ENCODE data around the gene NLGN3. TPM values are rescaled to one million over a fixed set of nuclear protein-coding genes. Genes with fewer than 3 reads are reported as not detected.

NLGN3 gene
- polyA plus RNA-seq, 1 donor from 2014 or later: 11.7 TPM

- H3K4me3 ChIP-seq (ENCODE audit: low read length): no peak overlapping the region
- H3K79me2 ChIP-seq (replicated peaks; ENCODE audit: insufficient read depth, low read length): no peaks in the 10 kb centered on the region
- no peaks in the 10 kb centered on the region for H3K36me3 ChIP-seq (ENCODE audit: insufficient read depth, low read length)
- no peaks in the 10 kb centered on the region for H4K20me1 ChIP-seq (ENCODE audit: insufficient read depth)
- no peak overlapping the region for H3K27ac ChIP-seq (ENCODE audit: low read length)
- no peaks in the 10 kb centered on the region for H3F3A ChIP-seq (ENCODE audit: insufficient read depth, low read length, poor library complexity, severe bottlenecking)
- no peak overlapping the region for H3K9ac ChIP-seq (ENCODE audit: low read length)
- no peak overlapping the region for H2AFZ ChIP-seq (ENCODE audit: low read depth, low read length)
- no peaks in the 10 kb centered on the region for H3K27me3 ChIP-seq (ENCODE audit: insufficient read depth, low read depth, low read length)
- TF ChIP-seq EZH2 (IDR thresholded peaks at IDR 0.05; ENCODE audit: borderline replicate concordance, insufficient read depth, low read length, poor library complexity, severe bottlenecking) (no peak), SMC3 (conservative IDR thresholded peaks at IDR 0.05; ENCODE audit: poor library complexity) (no peak), TAF1 (IDR thresholded peaks at IDR 0.05; ENCODE audit: low read depth) (no peak), REST (IDR thresholded peaks at IDR 0.05; ENCODE audit: borderline replicate concordance) (no peak), CTCF (IDR thresholded peaks at IDR 0.05; ENCODE audit: poor library complexity, severe bottlenecking) (no peak), RAD21 (conservative IDR thresholded peaks at IDR 0.05) (no peak), POLR2AphosphoS5 (IDR thresholded peaks at IDR 0.05) (no peak), EP300 (conservative IDR thresholded peaks at IDR 0.05; ENCODE audit: poor library complexity, severe bottlenecking) (no peak)
- H3K9me2 ChIP-seq (ENCODE audit: insufficient read depth, low read length): no peaks in the 10 kb centered on the region
- H3K4me2 ChIP-seq (ENCODE audit: low read length): no peak overlapping the region
- no peaks in the 10 kb centered on the region for H3K9me3 ChIP-seq (ENCODE audit: low read length)
Observed at GRCh38 chrX:71198066-71198465, 53.4 kb downstream of the NLGN3 start.

DNA sequence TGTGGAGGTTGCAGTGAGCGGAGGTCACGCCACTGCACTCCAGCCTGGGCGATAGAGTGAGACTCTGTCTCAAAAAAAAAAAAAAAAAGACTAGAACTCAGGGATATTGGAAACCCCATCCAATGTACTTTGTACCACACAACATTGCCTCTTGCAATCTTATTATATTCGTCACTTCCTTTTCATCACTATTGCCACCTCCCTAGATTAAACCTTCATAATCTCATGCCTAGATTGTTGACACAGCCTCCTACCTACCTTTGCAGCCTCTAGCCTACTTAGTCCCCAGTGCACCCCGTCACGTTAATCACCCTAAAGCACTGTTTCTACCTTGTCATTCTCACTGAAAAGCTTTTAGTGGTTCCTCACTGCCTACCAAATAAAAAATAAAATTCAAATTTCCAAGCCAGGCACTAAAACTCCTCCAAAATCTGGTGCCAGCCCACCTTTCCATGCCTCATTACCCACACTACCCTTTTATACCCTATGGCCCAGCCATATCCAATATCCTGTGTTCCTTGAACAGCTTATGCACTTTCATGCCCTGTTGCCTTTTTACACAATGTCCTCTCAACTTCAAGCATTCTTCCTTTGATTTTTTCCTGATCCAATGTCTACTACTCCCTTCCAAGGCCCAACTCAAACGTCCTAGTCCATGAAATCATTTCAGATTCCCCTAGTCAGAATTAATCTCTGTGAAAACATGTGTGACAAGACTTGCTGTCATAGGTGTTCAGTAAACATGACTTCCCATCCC lies 54.8 kb downstream of the NLGN3 start:
- TF ChIP-seq MXI1 (conservative IDR thresholded peaks at IDR 0.05; ENCODE audit: poor library complexity, severe bottlenecking) (no peak), EZH2 (IDR thresholded peaks at IDR 0.05; ENCODE audit: borderline replicate concordance, insufficient read depth, low read length, poor library complexity, severe bottlenecking) (no peak), RAD21 (conservative IDR thresholded peaks at IDR 0.05) (no peak), POLR2AphosphoS5 (IDR thresholded peaks at IDR 0.05) (no peak), REST (IDR thresholded peaks at IDR 0.05; ENCODE audit: borderline replicate concordance) (no peak), TAF1 (IDR thresholded peaks at IDR 0.05; ENCODE audit: low read depth) (no peak), CTCF (IDR thresholded peaks at IDR 0.05; ENCODE audit: poor library complexity, severe bottlenecking) (no peak), EP300 (conservative IDR thresholded peaks at IDR 0.05; ENCODE audit: poor library complexity, severe bottlenecking) (no peak), SMC3 (conservative IDR thresholded peaks at IDR 0.05; ENCODE audit: poor library complexity) (no peak)
- H3K9ac ChIP-seq (ENCODE audit: low read length): no peak overlapping the region
- H3K27ac ChIP-seq (ENCODE audit: low read length): no peak overlapping the region
- H3K79me2 ChIP-seq (replicated peaks; ENCODE audit: insufficient read depth, low read length): no peaks in the 10 kb centered on the region
- no peaks in the 10 kb centered on the region for H4K20me1 ChIP-seq (ENCODE audit: insufficient read depth)
- no peaks in the 10 kb centered on the region for H3K9me3 ChIP-seq (ENCODE audit: low read length)
- H3K9me2 ChIP-seq (ENCODE audit: insufficient read depth, low read length): no peaks in the 10 kb centered on the region
- no peak overlapping the region for H3K4me3 ChIP-seq (ENCODE audit: low read length)
- no peaks in the 10 kb centered on the region for H3F3A ChIP-seq (ENCODE audit: insufficient read depth, low read length, poor library complexity, severe bottlenecking)
- H3K36me3 ChIP-seq (ENCODE audit: insufficient read depth, low read length): no peaks in the 10 kb centered on the region
- H3K4me2 ChIP-seq (ENCODE audit: low read length): no peak overlapping the region
- no peaks in the 10 kb centered on the region for H3K27me3 ChIP-seq (ENCODE audit: insufficient read depth, low read depth, low read length)
- H2AFZ ChIP-seq (ENCODE audit: low read depth, low read length): no peak overlapping the region

Measured in neural cell (in vitro differentiated cells).